GM18858 (cell line): ENCODE measurements around the gene WASHC2A.
"Not testable (repeated sequence)": the region's sequence is repeated elsewhere in the genome, so short reads cannot be mapped to it uniquely, and the experiment has no call there.

ENCODE experiments used
- ATAC-seq: cut with Tn5 transposase; IDR thresholded peaks from one replicate; pipeline ENCODE4 v1.9.1; 2021; ENCODE audit not compliant: unreplicated experiment

Gene WASHC2A

GRCh38 chr10:50067546-50068351, at the start of gene WASHC2A:
Gene WASHC2A (plus strand): TSS chr10:50067954. CDS start chr10:50068006, 52 bp downstream.
- ATAC-seq = peak; percentile 92

DNA sequence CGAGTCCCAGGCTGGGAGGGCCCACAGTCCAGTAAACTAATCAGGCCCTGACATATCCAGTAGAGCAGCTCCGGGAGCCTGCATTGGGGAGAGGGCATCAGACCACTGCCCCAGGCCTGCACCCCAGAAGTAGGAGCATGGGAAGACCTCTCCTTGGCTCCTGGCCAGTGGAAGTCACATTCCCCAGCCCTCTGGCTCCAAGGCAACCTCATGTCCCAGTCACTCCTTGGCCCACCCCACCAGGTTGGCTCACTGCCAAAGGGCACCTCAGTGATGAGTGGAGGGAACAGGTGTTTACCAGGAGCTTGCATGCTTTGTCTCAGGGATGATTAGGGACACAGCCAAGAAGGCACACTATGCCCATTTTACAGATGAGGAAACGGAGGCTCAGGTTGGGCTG, 48.5 kb upstream of the WASHC2A start:
- not testable (repeated sequence) for ATAC-seq

- not testable (repeated sequence) for ATAC-seq
These were observed 47.2 kb upstream of the WASHC2A start for GRCh38 chr10:50020451-50021024.

DNA sequence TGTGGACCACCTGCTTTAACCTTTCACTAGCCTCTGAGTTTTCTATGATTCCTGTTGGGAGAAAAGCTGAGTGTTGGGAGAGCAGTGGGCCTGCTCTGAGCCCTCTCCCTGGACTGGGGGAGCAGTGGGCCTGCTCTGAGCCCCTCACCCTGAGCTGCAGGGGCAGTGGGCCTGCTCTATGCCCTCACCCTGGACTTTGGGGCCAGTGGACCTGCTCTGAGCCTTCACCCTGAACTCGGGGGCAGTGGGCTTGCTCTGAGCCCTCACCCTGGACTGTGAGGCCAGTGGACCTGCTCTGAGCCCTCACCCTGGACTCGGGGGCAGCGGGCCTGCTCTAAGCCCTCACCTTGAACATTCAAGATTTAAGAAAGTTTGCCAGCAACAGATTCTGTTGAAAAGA, 46.1 kb upstream of the WASHC2A start:
- ATAC-seq = no peak

GRCh38 chr10:50024716-50025383, 42.9 kb upstream of the WASHC2A start:
- ATAC-seq = not testable (repeated sequence)

DNA sequence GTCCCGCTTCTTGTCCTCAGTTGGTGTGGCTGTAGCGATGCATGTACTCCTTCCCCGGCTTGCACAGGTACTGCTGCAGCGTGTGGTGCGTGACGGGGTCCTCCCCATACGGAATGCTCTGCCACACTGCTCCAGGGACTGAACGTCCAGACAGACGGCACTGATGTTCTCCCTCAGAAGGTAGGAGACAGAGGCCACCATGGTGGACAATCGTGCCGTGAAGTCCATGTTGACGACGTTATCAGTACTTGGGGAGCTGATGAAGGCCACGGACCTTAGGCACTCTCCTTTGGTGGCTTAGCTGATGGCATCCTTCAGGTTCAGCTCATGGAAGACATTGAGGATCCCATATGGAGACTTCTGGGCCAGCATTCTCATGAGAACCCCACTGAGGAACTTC, 42.1 kb upstream of the WASHC2A start:
- no peak for ATAC-seq

DNA sequence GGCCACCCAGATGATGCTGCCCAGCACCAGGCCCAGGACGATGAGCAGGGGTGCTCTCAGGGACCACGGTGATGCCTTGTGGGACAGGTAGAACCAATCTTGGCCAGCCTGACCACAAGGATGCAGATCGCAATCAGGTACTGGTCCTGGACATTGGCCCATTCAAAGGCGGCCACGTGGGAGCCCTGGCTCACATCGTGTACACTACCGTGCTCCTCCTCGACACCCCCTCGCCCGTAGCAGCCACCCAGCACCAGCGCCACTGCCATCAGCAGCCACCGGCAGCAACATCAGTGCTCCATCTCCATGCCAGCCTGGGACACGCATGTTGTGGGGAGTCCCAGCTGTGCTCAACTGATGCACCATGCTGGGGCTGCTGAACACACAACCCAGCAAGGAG, 40.6 kb upstream of the WASHC2A start:
- ATAC-seq = no peak

GRCh38 chr10:50033481-50033880, 34.3 kb upstream of the WASHC2A start:
- no peak for ATAC-seq

DNA sequence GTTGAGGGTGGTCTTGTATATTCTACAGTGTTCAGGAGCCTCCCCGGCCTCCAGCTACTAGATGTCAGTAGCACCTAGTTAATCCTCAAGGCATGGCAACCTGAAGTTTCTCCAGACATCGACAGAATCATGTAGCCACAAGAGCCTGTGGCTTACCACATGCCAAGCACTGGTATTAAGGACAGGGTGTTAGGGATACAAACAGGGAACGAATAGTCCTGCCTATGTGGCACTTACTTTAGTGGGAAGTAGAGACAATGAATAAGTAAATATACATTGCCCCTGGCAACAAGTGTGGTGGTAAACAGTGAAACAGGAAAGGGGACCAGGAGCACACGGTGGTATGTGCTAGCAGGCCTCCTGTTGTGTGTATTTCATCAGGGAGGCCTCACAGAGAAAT, 32.4 kb upstream of the WASHC2A start:
- not testable (repeated sequence) for ATAC-seq

DNA sequence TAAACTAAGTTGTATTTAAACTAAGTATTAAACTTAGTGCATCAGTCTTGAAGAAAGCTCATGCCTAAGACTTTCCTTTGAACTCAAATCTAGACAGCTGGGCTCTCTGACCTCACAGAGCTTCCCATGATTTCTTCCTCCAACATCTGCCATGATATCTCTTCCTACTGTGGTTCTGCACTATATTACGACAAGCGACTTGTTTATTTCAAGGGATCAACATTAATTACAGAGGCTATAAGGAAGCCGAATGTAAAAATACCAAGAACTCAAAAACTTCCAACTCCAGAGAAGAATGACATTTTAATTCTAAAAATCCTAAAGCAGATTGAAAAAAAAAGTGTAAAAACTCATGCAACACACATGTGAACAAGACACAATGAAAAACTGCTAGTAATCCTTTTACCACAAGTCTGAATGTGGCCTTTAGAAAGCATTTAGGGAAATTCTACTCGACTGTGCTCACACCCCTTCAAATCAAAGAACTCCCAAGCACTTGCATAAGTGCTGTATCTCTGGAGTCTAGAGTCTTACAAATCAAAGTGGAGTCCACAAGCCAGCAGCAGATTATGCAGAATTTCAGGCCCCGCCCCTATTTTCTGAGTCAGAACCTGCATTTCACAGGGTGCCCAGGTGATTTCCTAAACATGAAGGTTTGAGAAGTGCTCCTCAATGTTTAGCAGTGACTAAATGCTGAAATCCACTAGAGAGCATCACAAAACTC, 22.7 kb upstream of the WASHC2A start:
- ATAC-seq = no peak

DNA sequence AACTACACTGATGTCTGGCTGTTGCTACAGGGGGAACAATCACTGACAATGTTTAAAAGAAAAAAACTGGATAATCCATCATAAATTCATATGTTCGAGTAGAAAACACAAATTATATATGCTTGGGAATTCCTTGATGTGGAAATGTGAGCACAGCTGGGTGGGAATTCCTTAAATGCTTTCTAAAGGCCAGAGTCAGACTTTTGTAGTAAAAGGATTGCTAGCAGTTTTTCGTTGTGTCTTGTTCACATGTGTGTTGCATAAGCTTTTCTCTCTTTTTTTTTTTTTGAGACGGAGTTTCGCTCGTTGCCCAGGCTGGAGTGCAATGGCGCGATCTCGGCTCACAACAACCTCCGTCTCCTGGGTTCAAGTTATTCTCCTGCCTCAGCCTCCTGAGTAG, 21.3 kb upstream of the WASHC2A start:
- not testable (repeated sequence) for ATAC-seq

GRCh38 chr10:50047594-50047993, 20.2 kb upstream of the WASHC2A start:
- not testable (repeated sequence) for ATAC-seq

GRCh38 chr10:50051995-50052660, 15.6 kb upstream of the WASHC2A start:
- ATAC-seq = peak; percentile 70

DNA sequence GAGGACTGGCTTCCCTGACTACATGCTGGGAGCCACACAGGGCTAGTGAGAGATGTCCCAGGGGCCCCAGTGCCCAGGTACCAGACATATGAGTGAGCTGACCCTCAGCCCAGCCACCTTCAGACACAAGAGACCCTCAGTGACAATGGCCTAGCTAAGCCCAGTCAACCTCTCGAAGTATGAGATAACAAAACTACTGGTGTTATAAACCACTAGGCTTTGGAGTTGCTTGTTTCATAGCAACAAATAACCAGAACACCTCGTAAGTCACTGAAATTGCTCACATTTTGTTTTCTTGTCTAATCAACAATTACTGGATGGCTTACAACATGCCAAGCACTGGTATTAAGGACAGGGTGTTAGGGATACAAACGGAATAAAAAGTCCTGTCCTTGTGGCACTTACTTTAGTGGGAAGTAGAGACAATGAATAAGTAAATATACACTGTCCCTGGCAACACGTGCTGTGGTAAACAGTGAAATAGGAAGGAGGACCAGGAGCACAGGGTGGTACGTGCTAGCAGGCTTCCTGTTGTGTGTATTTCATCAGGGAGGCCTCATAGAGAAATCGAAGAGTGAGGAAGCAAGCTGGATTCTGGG, 14.9 kb upstream of the WASHC2A start:
- not testable (repeated sequence) for ATAC-seq

GRCh38 chr10:50055494-50056292, 12.1 kb upstream of the WASHC2A start:
- ATAC-seq = not testable (repeated sequence)

DNA sequence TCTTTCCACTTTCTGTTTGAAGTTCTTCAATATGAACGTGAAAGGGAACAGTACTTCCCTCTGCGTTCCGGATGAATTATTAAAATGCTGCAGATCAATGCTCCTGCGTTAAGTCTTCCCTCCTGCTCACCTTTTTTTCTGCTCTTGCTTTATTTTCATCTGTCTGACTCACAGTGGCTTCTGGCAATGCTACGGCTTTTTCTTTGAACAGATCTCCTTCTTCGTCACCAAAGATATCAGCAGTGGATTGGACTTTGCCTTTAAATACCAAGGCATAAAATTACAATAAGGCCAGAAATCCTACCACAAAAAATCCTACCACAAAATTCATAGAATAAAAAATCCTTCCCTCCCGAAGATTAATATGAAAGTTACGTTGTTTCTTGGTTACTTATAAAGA, 11.1 kb upstream of the WASHC2A start:
- ATAC-seq = not testable (repeated sequence)

DNA sequence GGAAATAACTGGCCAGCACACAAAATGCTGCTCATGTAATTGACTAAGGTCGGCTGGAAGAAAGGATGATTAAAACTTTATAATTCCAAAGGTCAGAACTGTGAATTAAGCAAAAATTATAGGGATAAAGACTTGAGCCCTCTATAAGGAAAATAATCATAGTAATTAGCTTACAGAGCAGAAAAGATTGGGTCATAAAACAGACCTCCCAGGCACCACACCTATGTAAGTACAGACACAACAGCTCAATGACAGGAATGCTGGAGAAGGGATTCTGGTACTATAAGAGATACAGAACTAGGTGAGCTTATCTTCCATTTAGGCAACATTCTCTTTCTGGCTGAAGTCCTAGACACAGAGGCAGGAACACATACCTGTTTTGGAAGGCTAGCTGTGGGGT, 9.0 kb upstream of the WASHC2A start:
- ATAC-seq = not testable (repeated sequence)

DNA sequence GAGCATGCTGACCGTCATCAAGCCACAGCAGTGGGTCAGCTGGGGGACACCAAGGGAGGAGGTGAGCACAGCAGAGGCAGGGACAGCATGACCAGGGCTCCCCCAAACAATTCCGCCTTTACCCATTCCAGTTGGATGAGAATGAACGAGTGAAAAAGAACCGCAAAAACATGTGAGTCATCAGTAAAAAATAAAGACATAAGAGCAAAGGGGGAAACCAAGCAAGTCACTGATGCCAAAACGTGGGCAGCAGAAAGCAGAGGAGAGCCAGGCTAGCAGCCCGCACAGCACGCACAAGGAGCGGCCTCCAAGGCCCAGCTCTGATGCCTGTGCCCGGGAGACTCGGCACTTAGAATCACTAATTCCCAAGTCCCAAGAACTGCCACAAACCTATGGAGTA, 7.8 kb upstream of the WASHC2A start:
- not testable (repeated sequence) for ATAC-seq

DNA sequence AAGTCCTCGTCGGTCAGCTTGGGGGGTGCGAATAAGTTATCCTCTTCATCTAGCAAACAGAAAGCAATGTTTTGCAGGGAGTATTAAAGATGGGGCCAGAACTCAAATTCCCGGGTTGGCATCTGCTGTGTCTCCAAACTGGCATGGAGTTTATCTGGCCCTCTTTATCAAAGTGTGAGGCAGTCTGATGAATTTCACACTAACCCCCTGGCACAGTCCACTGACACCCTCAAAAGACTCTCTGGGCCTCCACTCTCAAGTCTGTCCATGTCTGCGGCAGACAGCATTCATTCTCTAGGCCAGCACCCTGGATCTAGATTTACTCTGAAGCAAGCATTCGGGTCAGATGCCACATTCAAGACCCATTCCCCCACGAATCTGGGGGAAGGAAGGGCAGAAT, 6.2 kb upstream of the WASHC2A start:
- not testable (repeated sequence) for ATAC-seq

DNA sequence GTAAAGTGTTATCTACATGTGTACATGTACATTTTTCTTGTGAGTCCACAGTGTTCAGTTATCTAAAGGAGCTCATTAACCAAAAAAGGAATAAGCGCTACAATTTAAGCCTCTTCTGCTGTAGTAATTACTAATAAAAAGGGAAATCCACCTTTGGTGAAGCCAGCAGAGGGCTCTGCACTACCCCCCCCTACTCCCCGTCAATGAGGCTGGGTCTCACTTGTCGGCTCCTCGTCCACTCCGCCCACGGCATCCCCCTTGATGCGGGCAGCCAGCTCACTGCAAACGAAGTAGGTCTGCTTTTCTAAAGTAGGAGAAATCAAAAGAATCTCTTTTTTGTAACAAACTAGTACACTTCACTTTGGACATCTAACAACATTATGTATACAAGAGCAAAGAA, 4.7 kb upstream of the WASHC2A start:
- no peak for ATAC-seq
